Activated CD8-positive, alpha-beta T cell treated with anti-CD3 and anti-CD28 coated beads for 36 hours (primary cell): ENCODE data around the gene IL16. TPM values are rescaled to one million over a fixed set of nuclear protein-coding genes. Genes with fewer than 3 reads are reported as not detected.
A peak's percentile ranks its signal among the peaks of the same experiment; 100 is the strongest.

Experiments
- ATAC-seq: fragments of 200-7000 bp; cut with Tn5 transposase; one replicate; pipeline ENCODE4 v1.10.0; 2021; ENCODE audit warnings: mild to moderate bottlenecking, moderate library complexity
- CTCF ChIA-PET: fragments of 350-600 bp; sonication (Branson Sonifier 250); formaldehyde crosslinking; loops from one replicate; lab custom pipeline; 2021; ENCODE audit warnings: antibody characterized with exemption; lab: Charles Lee
- POLR2A ChIA-PET: fragments of 350-600 bp; sonication (Branson Sonifier 250); formaldehyde crosslinking; loops from one replicate; lab custom pipeline; 2021; ENCODE audit warnings: antibody characterized with exemption; lab: Charles Lee
- DNase-seq: peaks from one replicate; pipeline ENCODE4 v3.0.0-alpha.2; 2020
- H3K27ac Mint-ChIP-seq: one replicate; pipeline ENCODE4 v1.8.0; 2021; ENCODE audit warnings: mild to moderate bottlenecking, mixed read lengths
- H3K27me3 Mint-ChIP-seq: one replicate; pipeline ENCODE4 v1.8.0; 2021; ENCODE audit warnings: mixed read lengths
- H3K36me3 Mint-ChIP-seq: one replicate; pipeline ENCODE4 v1.8.0; 2021; ENCODE audit warnings: low read depth, mixed read lengths
- H3K4me1 Mint-ChIP-seq: one replicate; pipeline ENCODE4 v1.8.0; 2021; ENCODE audit warnings: low read depth, mixed read lengths
- H3K4me3 Mint-ChIP-seq: one replicate; pipeline ENCODE4 v1.8.0; 2021; ENCODE audit warnings: mild to moderate bottlenecking, moderate library complexity, mixed read lengths
- H3K9me3 Mint-ChIP-seq: one replicate; pipeline ENCODE4 v1.8.0; 2021; ENCODE audit warnings: mixed read lengths
- intact Hi-C: fragments of 100-400 bp; cut with micrococcal nuclease; formaldehyde crosslinking; loops from one replicate; pipeline ENCODE4 v1.10.0; 2022
- total RNA-seq, 2 experiments: library from RNA; stranded (reverse); gene quantifications; one replicate each; pipeline ENCODE4 v1.2.3, GENCODE V29; 2021
- TF ChIP-seq, protein P1 (sequence below): fragments of 200-600 bp; IDR thresholded peaks from one replicate; pipeline ENCODE4 v1.8.0; 2022; ENCODE audit warnings: antibody characterized with exemption, mild to moderate bottlenecking

Gene IL16
- total RNA-seq, 2 experiments from 2014 or later = 130 to 138 TPM

DNA sequence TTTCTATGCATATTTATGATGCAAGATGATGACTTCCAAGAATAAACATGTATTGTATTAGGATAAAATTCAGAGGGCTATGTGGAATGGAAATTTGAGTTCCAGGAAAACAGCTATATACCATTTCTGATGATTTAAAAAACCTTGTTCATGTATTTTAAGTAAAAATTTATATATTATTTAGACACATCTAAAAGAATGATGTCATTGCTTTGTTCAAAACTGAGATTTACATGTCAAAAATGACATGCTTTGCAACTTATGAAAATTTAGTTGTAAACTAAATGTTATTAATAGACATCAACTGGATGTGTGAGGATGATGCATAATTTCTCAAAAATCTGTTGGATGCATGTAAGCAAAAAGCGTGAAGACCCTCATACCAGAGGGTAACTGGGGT is 125.0 kb downstream of the IL16 start:
- CTCF ChIA-PET = interaction anchor here (0.7 to 2.9 kb wide), 4 partner anchors 30 to 55 kb away, joined by 3 to 13 read pairs (median 8); no protein-coding TSS in a partner anchor
- no peak overlapping the region for H3K4me3 Mint-ChIP-seq
- H3K27ac Mint-ChIP-seq = no peak overlapping the region
- POLR2A ChIA-PET = interaction anchor here (0.8 to 4.7 kb wide), 3 partner anchors 12 to 25 kb away, joined by 3 to 29 read pairs (median 29); no protein-coding TSS in a partner anchor
- ATAC-seq (no peak), DNase-seq (no peak)
- peaks cover 17% of the 10 kb centered on the region for H3K36me3 Mint-ChIP-seq
- peaks cover 30% of the 10 kb centered on the region for H3K4me1 Mint-ChIP-seq
- no peaks in the 10 kb centered on the region for H3K9me3 Mint-ChIP-seq
- H3K27me3 Mint-ChIP-seq = no peaks in the 10 kb centered on the region
- TF ChIP-seq, protein P1, sequence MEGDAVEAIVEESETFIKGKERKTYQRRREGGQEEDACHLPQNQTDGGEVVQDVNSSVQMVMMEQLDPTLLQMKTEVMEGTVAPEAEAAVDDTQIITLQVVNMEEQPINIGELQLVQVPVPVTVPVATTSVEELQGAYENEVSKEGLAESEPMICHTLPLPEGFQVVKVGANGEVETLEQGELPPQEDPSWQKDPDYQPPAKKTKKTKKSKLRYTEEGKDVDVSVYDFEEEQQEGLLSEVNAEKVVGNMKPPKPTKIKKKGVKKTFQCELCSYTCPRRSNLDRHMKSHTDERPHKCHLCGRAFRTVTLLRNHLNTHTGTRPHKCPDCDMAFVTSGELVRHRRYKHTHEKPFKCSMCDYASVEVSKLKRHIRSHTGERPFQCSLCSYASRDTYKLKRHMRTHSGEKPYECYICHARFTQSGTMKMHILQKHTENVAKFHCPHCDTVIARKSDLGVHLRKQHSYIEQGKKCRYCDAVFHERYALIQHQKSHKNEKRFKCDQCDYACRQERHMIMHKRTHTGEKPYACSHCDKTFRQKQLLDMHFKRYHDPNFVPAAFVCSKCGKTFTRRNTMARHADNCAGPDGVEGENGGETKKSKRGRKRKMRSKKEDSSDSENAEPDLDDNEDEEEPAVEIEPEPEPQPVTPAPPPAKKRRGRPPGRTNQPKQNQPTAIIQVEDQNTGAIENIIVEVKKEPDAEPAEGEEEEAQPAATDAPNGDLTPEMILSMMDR = no peak
- intact Hi-C loops = loop anchor here (5.0 kb wide), 1 partner anchor 49 kb away; no protein-coding TSS in a partner anchor

DNA sequence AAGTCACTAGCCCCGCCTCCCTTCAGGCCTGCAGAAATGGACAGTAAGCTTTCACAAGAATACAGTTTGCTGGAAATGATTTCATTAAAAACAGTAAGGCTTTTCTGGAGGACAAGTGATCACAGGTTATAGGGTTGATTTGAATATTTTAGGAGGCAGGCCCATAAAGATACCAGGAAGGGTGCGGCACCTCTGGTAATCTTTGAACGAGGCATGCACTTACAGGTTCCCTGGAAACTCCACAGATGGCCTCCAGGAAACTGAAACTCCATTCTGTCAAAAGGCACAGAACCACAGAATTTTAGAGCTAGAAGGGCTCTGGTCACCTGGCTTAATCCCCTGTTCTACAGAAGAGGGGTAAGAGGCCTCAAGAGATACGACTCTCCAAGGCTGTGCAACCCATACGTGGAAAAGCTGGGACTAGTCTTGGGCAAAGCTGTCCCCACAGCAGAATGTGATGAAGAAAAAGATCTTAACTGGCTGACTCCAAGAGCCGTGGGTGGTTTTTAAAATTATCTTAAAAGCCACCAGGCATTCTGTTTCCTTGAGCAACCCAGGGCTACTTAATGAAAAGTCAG is 126.1 kb downstream of the IL16 start:
- Mint-ChIP-seq H3K36me3 (peaks cover 16% of the 10 kb centered on the region), H3K27me3 (no peaks in the 10 kb centered on the region), H3K4me1 (peaks cover 37% of the 10 kb centered on the region), H3K9me3 (no peaks in the 10 kb centered on the region), H3K4me3 (peak overlapping the region; percentile 58), H3K27ac (peak overlapping the region; percentile 51)
- no peak for ATAC-seq
- ChIA-PET CTCF (interaction anchor here (1.1 to 2.9 kb wide), 3 partner anchors 23 to 56 kb away, joined by 3 to 13 read pairs (median 12); no protein-coding TSS in a partner anchor), POLR2A (interaction anchor here (0.8 to 4.7 kb wide), 3 partner anchors 13 to 26 kb away, joined by 3 to 29 read pairs (median 29); no protein-coding TSS in a partner anchor)
- no peak for DNase-seq
- intact Hi-C loops = loop anchor here (5.0 kb wide), 1 partner anchor 50 kb away; no protein-coding TSS in a partner anchor
- TF ChIP-seq, protein P1 = no peak

DNA sequence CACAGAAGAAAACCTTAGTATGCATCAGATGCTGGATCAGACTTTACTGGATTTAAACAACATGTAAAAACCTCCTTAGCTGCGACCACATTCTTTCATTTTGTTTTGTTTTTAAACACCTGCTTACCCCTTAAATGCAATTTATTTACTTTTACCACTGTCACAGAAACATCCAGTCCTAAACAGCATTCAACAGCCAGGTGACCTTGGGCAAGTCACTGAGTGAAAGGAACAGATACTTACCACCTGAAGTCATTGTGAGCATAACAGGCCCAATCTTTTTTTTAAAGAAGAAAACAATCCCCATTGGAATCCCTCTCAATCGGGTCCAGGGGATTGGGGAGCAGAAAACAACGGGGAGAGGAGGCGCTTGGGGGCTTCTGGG is 126.9 kb downstream of the IL16 start:
- H3K4me1 Mint-ChIP-seq = peaks cover 37% of the 10 kb centered on the region
- H3K36me3 Mint-ChIP-seq = peaks cover 16% of the 10 kb centered on the region
- intact Hi-C loops = loop anchor here (5.0 kb wide), 1 partner anchor 51 kb away; no protein-coding TSS in a partner anchor
- CTCF ChIA-PET = interaction anchor here (0.9 to 2.6 kb wide), 8 partner anchors 15 to 77 kb away, joined by 3 to 20 read pairs (median 4); no protein-coding TSS in a partner anchor
- peak overlapping the region; percentile 84 for H3K4me3 Mint-ChIP-seq
- ATAC-seq (no peak), DNase-seq (no peak)
- H3K27me3 Mint-ChIP-seq = no peaks in the 10 kb centered on the region
- POLR2A ChIA-PET = interaction anchor here (0.8 to 4.7 kb wide), 5 partner anchors 9 to 31 kb away, joined by 3 to 29 read pairs (median 4); no protein-coding TSS in a partner anchor
- peak overlapping the region; percentile 81 for H3K27ac Mint-ChIP-seq
- H3K9me3 Mint-ChIP-seq = no peaks in the 10 kb centered on the region
- TF ChIP-seq, protein P1 = no peak

DNA sequence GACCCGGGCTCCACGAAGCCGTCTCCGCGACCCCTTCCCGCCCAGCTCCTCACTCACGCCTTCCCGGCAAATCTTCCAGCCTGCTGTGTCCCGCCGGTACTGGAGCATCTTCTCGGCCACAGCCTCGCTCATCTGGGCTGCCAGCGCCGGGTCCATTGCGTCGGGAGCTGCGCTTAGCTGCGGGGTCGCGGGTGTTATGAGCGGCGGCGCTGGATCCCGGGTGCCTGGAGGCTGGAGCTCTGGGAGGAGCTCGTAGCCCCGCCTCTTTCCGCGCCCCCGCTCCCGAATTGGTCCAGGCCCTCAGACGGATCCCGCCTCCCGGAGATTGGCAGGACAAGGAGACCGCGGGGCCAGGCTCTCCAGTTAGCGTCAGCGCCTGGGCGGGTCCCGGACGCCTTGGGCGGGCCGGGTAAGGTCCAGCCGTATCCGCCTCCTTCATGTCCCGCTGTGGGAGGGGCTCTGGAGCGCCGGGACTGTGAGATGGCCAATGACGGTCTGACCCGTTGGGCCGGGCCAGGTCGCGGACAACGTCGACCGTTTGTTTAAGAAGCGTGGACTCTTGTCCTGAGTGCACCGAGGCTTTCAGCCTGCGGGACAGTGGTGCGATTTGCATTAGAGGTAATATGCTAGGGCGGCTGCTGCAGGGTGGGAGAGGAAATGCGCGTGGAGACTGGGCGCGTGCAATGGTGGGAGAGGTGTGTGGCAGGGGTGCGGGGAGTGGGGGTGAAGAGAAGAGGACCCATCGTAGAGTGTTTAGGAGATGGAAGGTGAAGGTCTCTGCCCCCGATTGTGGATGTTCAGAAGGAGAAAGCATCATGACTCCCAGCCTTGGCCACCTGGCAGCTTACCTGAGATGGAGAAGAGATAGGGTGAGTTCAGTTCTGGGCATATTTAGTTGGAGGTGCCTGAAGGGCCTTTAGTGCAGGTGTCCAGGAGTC is 127.5 kb downstream of the IL16 start, which contains the start of gene STARD5:
TSS of gene STARD5 (minus strand) at position 198 of the 938 bp plus-strand sequence. CDS start at position 156, 42 bp downstream.
- no peaks in the 10 kb centered on the region for H3K9me3 Mint-ChIP-seq
- ChIA-PET POLR2A (interaction anchor here (0.8 to 4.7 kb wide), 7 partner anchors 8 to 52 kb away, joined by 3 to 29 read pairs (median 4); no protein-coding TSS in a partner anchor), CTCF (interaction anchor here (0.9 to 2.5 kb wide), 10 partner anchors 11 to 77 kb away, joined by 3 to 20 read pairs (median 4); no protein-coding TSS in a partner anchor)
- peaks cover 37% of the 10 kb centered on the region for H3K4me1 Mint-ChIP-seq
- ATAC-seq (peak; percentile 100), DNase-seq (peak; percentile 98)
- H3K27me3 Mint-ChIP-seq = no peaks in the 10 kb centered on the region
- peak within 1 kb of the TSS; percentile 84 for H3K4me3 Mint-ChIP-seq
- TF ChIP-seq, protein P1 = no peak
- H3K36me3 Mint-ChIP-seq = peaks cover 13% of the 10 kb centered on the region
- intact Hi-C loops = loop anchor here (5.0 kb wide), 1 partner anchor 52 kb away; no protein-coding TSS in a partner anchor
- peak within 1 kb of the TSS; percentile 86 for H3K27ac Mint-ChIP-seq
